HEK293 (cell line): ENCODE results near the gene ZNF260.

Experiments
- IKZF3 ChIP-seq: fragments of 450-650 bp; IDR thresholded peaks from 2 replicates; pipeline ENCODE4 v1.5.0; 2018; ENCODE audit warnings: missing biosample characterization, mild to moderate bottlenecking, missing genetic modification characterization, moderate library complexity
- KLF8 ChIP-seq: fragments of 450-650 bp; formaldehyde crosslinking; IDR thresholded peaks from 2 replicates; pipeline ENCODE4 v1.5.1; 2016; ENCODE audit warnings: missing biosample characterization, missing genetic modification characterization
- KLF9 ChIP-seq: fragments of 450-650 bp; formaldehyde crosslinking; IDR thresholded peaks from 2 replicates; pipeline ENCODE4 v1.5.1; 2016; ENCODE audit warnings: missing biosample characterization, missing genetic modification characterization, low read depth
- MYNN ChIP-seq: fragments of 450-650 bp; formaldehyde crosslinking; IDR thresholded peaks from 2 replicates; pipeline ENCODE4 v1.5.1; 2016; ENCODE audit warnings: missing biosample characterization, missing genetic modification characterization, borderline replicate concordance
- MZF1 ChIP-seq: fragments of 450-650 bp; formaldehyde crosslinking; IDR thresholded peaks from 2 replicates; pipeline ENCODE4 v1.5.1; 2017; ENCODE audit warnings: missing biosample characterization, missing genetic modification characterization, borderline replicate concordance
- PRDM10 ChIP-seq: fragments of 450-650 bp; formaldehyde crosslinking; IDR thresholded peaks from 2 replicates; pipeline ENCODE4 v1.5.1; 2016; ENCODE audit warnings: missing biosample characterization, missing genetic modification characterization
- REPIN1 ChIP-seq: fragments of 450-650 bp; formaldehyde crosslinking; IDR thresholded peaks from 2 replicates; pipeline ENCODE4 v1.5.1; 2017; ENCODE audit warnings: missing biosample characterization, missing genetic modification characterization, low read depth
- REST ChIP-seq: fragments of 450-650 bp; formaldehyde crosslinking; IDR thresholded peaks from 2 replicates; pipeline ENCODE4 v1.5.1; 2016; ENCODE audit warnings: missing biosample characterization, missing genetic modification characterization
- SCRT1 ChIP-seq: fragments of 450-650 bp; formaldehyde crosslinking; IDR thresholded peaks from 2 replicates; pipeline ENCODE4 v1.5.1; 2016; ENCODE audit warnings: missing biosample characterization, missing genetic modification characterization, borderline replicate concordance
- SCRT2 ChIP-seq: fragments of 450-650 bp; formaldehyde crosslinking; IDR thresholded peaks from 2 replicates; pipeline ENCODE4 v1.5.1; 2016; ENCODE audit warnings: missing biosample characterization, missing genetic modification characterization
- SP2 ChIP-seq: fragments of 450-650 bp; formaldehyde crosslinking; IDR thresholded peaks from 2 replicates; pipeline ENCODE4 v1.5.1; 2016; ENCODE audit warnings: missing biosample characterization, missing genetic modification characterization
- YY2 ChIP-seq: fragments of 450-650 bp; formaldehyde crosslinking; IDR thresholded peaks from 2 replicates; pipeline ENCODE4 v1.5.1; 2016; ENCODE audit warnings: missing biosample characterization, missing genetic modification characterization
- ZBTB1 ChIP-seq: fragments of 450-650 bp; formaldehyde crosslinking; IDR thresholded peaks from 2 replicates; pipeline ENCODE4 v1.5.1; 2016; ENCODE audit warnings: missing biosample characterization, missing genetic modification characterization
- ZEB2 ChIP-seq: fragments of 450-650 bp; formaldehyde crosslinking; IDR thresholded peaks from 2 replicates; pipeline ENCODE4 v1.5.1; 2016; ENCODE audit warnings: missing biosample characterization, missing genetic modification characterization
- ZNF121 ChIP-seq: fragments of 450-650 bp; formaldehyde crosslinking; IDR thresholded peaks from 2 replicates; pipeline ENCODE4 v1.5.1; 2016; ENCODE audit warnings: missing biosample characterization, missing genetic modification characterization
- ZNF2 ChIP-seq: fragments of 450-650 bp; formaldehyde crosslinking; IDR thresholded peaks from 2 replicates; pipeline ENCODE4 v1.5.1; 2016; ENCODE audit warnings: missing biosample characterization, missing genetic modification characterization
- ZNF23 ChIP-seq: fragments of 450-650 bp; formaldehyde crosslinking; IDR thresholded peaks from 2 replicates; pipeline ENCODE4 v1.5.1; 2016; ENCODE audit warnings: missing biosample characterization, missing genetic modification characterization, borderline replicate concordance
- ZNF24 ChIP-seq: fragments of 450-650 bp; formaldehyde crosslinking; IDR thresholded peaks from 2 replicates; pipeline ENCODE4 v1.5.1; 2016; ENCODE audit warnings: missing biosample characterization, missing genetic modification characterization
- ZNF248 ChIP-seq: fragments of 450-650 bp; formaldehyde crosslinking; IDR thresholded peaks from 2 replicates; pipeline ENCODE4 v1.5.1; 2017; ENCODE audit warnings: missing biosample characterization, missing genetic modification characterization
- ZNF280D ChIP-seq: fragments of 450-650 bp; formaldehyde crosslinking; IDR thresholded peaks from 2 replicates; pipeline ENCODE4 v1.5.1; 2016; ENCODE audit warnings: missing biosample characterization, missing genetic modification characterization
- ZNF501 ChIP-seq: fragments of 450-650 bp; formaldehyde crosslinking; IDR thresholded peaks from 2 replicates; pipeline ENCODE4 v1.5.1; 2016; ENCODE audit warnings: missing biosample characterization, missing genetic modification characterization
- ZNF600 ChIP-seq: fragments of 450-650 bp; formaldehyde crosslinking; IDR thresholded peaks from 2 replicates; pipeline ENCODE4 v1.5.1; 2016; ENCODE audit warnings: missing biosample characterization, missing genetic modification characterization
- ZNF670 ChIP-seq: fragments of 450-650 bp; formaldehyde crosslinking; IDR thresholded peaks from 2 replicates; pipeline ENCODE4 v1.5.1; 2016; ENCODE audit warnings: missing biosample characterization, missing genetic modification characterization, low read depth
- ZNF792 ChIP-seq: fragments of 450-650 bp; formaldehyde crosslinking; IDR thresholded peaks from 2 replicates; pipeline ENCODE4 v1.5.1; 2016; ENCODE audit warnings: missing biosample characterization, missing genetic modification characterization
- ZSCAN5A ChIP-seq: fragments of 450-650 bp; formaldehyde crosslinking; IDR thresholded peaks from 2 replicates; pipeline ENCODE4 v1.5.1; 2016; ENCODE audit warnings: missing biosample characterization, missing genetic modification characterization
- TF ChIP-seq, protein P1 (sequence below): fragments of 450-650 bp; formaldehyde crosslinking; IDR thresholded peaks from 2 replicates; pipeline ENCODE4 v1.5.1; 2017; ENCODE audit warnings: missing biosample characterization, mild to moderate bottlenecking, missing genetic modification characterization, moderate library complexity

ZNF260 gene

DNA sequence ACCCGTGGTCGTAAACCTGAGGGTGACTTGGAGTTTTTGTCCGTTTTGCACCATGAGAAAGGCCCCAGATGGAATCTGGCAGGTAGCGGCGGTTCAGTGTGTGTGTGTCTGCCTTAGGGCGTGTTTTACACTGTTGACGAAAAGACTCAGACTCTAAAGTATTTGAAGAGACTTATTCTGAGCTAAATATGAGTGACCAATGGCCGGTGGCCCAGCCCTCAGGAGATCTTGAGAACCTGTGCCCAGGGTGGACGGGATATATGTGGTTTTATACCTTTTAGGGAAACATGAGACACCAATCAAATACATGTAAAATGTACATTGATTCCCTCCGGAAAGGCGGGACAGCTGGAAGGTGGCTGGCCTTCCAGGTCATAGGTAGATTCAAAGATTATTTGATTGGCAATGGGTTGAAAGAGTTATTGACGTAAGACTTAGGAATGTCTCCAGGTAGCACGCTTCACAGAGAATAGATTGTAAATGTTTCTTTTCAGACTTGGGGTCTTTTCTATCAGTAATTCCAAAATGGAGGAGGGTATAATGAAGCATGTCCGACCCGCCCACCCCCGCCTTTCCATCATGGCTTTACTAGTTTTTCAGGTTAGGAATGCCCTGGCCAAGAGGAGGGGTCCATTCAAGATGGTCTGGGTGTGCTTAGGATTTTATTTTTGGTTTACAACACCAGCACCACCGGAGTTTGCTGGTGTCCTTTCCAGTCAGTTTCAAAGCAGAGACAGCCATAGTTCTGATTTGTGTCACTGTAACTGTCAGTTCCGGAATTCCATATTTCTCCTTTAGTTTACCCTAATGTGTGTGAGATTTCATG lies 46.0 kb upstream of the ZNF260 start (continued):
- TF ChIP-seq KLF8 (tag by site-specific recombination) (peak; percentile 10; the same call in 1 of the 2 replicates), REST (0 out of 2 replicates have a peak, but pooled peaks have one; percentile 10), ZNF670 (tag by site-specific recombination) (no peak), KLF9 (tag by site-specific recombination) (peak; percentile 66), ZNF600 (tag by site-specific recombination) (peak; percentile 97), SCRT2 (tag by site-specific recombination) (no peak), REPIN1 (tag by site-specific recombination) (no peak), ZNF2 (tag by site-specific recombination) (no peak), ZNF121 (tag by site-specific recombination) (no peak), YY2 (tag by site-specific recombination) (peak; percentile 76), IKZF3 (tag by site-specific recombination) (no peak; the same call in none of the 2 replicates), SP2 (peak; percentile 68), ZNF501 (tag by site-specific recombination) (0 out of 2 replicates have a peak, but pooled peaks have one; percentile 26), SCRT1 (tag by site-specific recombination) (no peak), ZNF24 (0 out of 2 replicates have a peak, but pooled peaks have one; percentile 44), ZEB2 (tag by site-specific recombination) (0 out of 2 replicates have a peak, but pooled peaks have one; percentile 30), ZNF23 (tag by site-specific recombination) (no peak), ZNF792 (no peak), ZNF248 (tag by site-specific recombination) (no peak), ZSCAN5A (tag by site-specific recombination) (no peak), PRDM10 (tag by site-specific recombination) (peak; percentile 95), MZF1 (tag by site-specific recombination) (0 out of 2 replicates have a peak, but pooled peaks have one; percentile 10), ZBTB1 (tag by site-specific recombination) (peak; percentile 23; the same call in 1 of the 2 replicates), MYNN (no peak), ZNF280D (tag by site-specific recombination) (no peak)
- TF ChIP-seq, protein P1, sequence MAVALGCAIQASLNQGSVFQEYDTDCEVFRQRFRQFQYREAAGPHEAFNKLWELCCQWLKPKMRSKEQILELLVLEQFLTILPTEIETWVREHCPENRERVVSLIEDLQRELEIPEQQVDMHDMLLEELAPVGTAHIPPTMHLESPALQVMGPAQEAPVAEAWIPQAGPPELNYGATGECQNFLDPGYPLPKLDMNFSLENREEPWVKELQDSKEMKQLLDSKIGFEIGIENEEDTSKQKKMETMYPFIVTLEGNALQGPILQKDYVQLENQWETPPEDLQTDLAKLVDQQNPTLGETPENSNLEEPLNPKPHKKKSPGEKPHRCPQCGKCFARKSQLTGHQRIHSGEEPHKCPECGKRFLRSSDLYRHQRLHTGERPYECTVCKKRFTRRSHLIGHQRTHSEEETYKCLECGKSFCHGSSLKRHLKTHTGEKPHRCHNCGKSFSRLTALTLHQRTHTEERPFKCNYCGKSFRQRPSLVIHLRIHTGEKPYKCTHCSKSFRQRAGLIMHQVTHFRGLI (tag by site-specific recombination): 0 out of 2 replicates have a peak, but pooled peaks have one; percentile 38
